Endothelial cell of umbilical vein (primary cell): Measurements from ENCODE around the gene TMEM50B. TPM values are rescaled to one million over a fixed set of nuclear protein-coding genes. Genes with fewer than 3 reads are reported as not detected.

Experiments
- BruUV-seq: library from RNA; stranded (reverse); fragments of 400-500 nt; replicated peaks from 2 replicates; lab custom pipeline; 2021; lab: Mats Ljungman, UMichigan
- CTCF ChIA-PET: fragments of 300-600, 350-600 bp; sonication (Branson Sonifier 250); formaldehyde crosslinking; loops from one replicate; lab custom pipeline; 2021; ENCODE audit warnings: antibody characterized with exemption, inconsistent platforms; lab: Charles Lee
- POLR2A ChIA-PET: fragments of 300-600, 350-600 bp; sonication (Branson Sonifier 250); formaldehyde crosslinking; loops from one replicate; lab custom pipeline; 2021; ENCODE audit warnings: antibody characterized with exemption, inconsistent platforms; lab: Charles Lee
- DNase-seq: peaks from one replicate; pipeline ENCODE4 v3.0.0-alpha.2; 2011; ENCODE audit warnings: low read depth, low spot score
- FAIRE-seq: peaks from 2 replicates; lab custom pipeline; 2011; peaks lifted over from hg19 to GRCh38; lab: Jason Lieb, UNC
- H2AFZ ChIP-seq: 2 replicates; pipeline ENCODE4 v1.6.0; 2012; ENCODE audit warnings: low read depth, low read length, control low read depth, inconsistent platforms
- H3K27ac ChIP-seq: 2 replicates; pipeline ENCODE4 v1.5.1; 2011; ENCODE audit warnings: low read depth, mild to moderate bottlenecking, control low read depth, low read length, moderate library complexity; ENCODE audit not compliant: insufficient read depth
- H3K27me3 ChIP-seq, 2 experiments: 2 replicates each; pipeline versions ENCODE4 v1.6.0 to v1.6.1; 2011; ENCODE audit warnings: low read length in 2 of 2, mixed read lengths in 1 of 2; ENCODE audit not compliant: control insufficient read depth in 2 of 2, insufficient read depth in 2 of 2
- H3K36me3 ChIP-seq, 2 experiments: 2 replicates in 1 of 2; 3 replicates in 1 of 2; pipeline ENCODE4 v1.5.1; 2011; ENCODE audit warnings: low read length in 2 of 2, mild to moderate bottlenecking in 1 of 2, moderate library complexity in 1 of 2; ENCODE audit not compliant: control insufficient read depth in 2 of 2, insufficient read depth in 2 of 2; ENCODE audit errors: extremely low read depth in 1 of 2
- H3K4me1 ChIP-seq: 3 replicates; pipeline ENCODE4 v1.5.1; 2011; ENCODE audit warnings: mild to moderate bottlenecking, low read length; ENCODE audit not compliant: control insufficient read depth, insufficient read depth; ENCODE audit errors: extremely low read depth
- H3K4me2 ChIP-seq: 2 replicates; pipeline ENCODE4 v1.6.1; 2011; ENCODE audit warnings: low read length, control low read depth, mixed read lengths; ENCODE audit not compliant: insufficient read depth
- H3K4me3 ChIP-seq, 3 experiments: fragments of 200-600 bp in 1 of 3; sonication (generic), shearing (Covaris generic) in 1 of 3; replicated peaks in 1 of 3; 2 replicates each; pipeline ENCODE4 v1.5.1; 2011 to 2016; ENCODE audit warnings: control low read depth in 3 of 3, low read length in 3 of 3, mild to moderate bottlenecking in 2 of 3, inconsistent platforms in 1 of 3, low read depth in 1 of 3, moderate library complexity in 1 of 3; ENCODE audit not compliant: insufficient read depth in 1 of 3
- H3K79me2 ChIP-seq: 2 replicates; pipeline ENCODE4 v1.6.0; 2012; ENCODE audit warnings: low read length, inconsistent platforms; ENCODE audit not compliant: control insufficient read depth, insufficient read depth
- H3K9ac ChIP-seq: replicated peaks from 2 replicates; pipeline ENCODE3; 2011; ENCODE audit warnings: low read length, control low read depth; ENCODE audit not compliant: insufficient read depth; ENCODE audit errors: extremely low read depth
- H3K9me1 ChIP-seq: replicated peaks from 3 replicates; pipeline ENCODE4 v1.6.0; 2011; ENCODE audit warnings: mild to moderate bottlenecking, low read length; ENCODE audit not compliant: control insufficient read depth, insufficient read depth; ENCODE audit errors: extremely low read depth
- H3K9me3 ChIP-seq: replicated peaks from 2 replicates; pipeline ENCODE4 v1.5.1; 2012; ENCODE audit warnings: low read length, inconsistent platforms; ENCODE audit not compliant: control insufficient read depth, insufficient read depth
- H4K20me1 ChIP-seq: replicated peaks from 2 replicates; pipeline ENCODE3; 2011; ENCODE audit warnings: mild to moderate bottlenecking, low read length; ENCODE audit not compliant: control insufficient read depth, insufficient read depth; ENCODE audit errors: extremely low read depth
- CTCF ChIP-seq, 2 donors: IDR thresholded peaks; 1 replicate in 1 of 2; 2 replicates in 1 of 2; pipeline ENCODE4 v1.5.1; 2011; ENCODE audit warnings: low read length in 2 of 2, mild to moderate bottlenecking in 2 of 2, moderate library complexity in 2 of 2, control low read depth in 1 of 2, inconsistent platforms in 1 of 2, low read depth in 1 of 2; ENCODE audit not compliant: insufficient read depth in 1 of 2; ENCODE audit errors: extremely low read depth in 1 of 2
- EZH2 ChIP-seq: IDR thresholded peaks from 2 replicates; pipeline ENCODE4 v1.6.1; 2012; ENCODE audit warnings: borderline replicate concordance, low read depth, mild to moderate bottlenecking, moderate library complexity, low read length, inconsistent platforms; ENCODE audit not compliant: severe bottlenecking
- FOS ChIP-seq: IDR thresholded peaks from 2 replicates; pipeline ENCODE4 v1.6.1; 2011; ENCODE audit warnings: mild to moderate bottlenecking, low read length, moderate library complexity, borderline replicate concordance; ENCODE audit not compliant: insufficient read depth
- GATA2 ChIP-seq: IDR thresholded peaks from 2 replicates; pipeline ENCODE4 v1.7.0; 2011; ENCODE audit warnings: low read depth, mild to moderate bottlenecking, moderate library complexity, mixed read lengths, low read length; ENCODE audit not compliant: insufficient read length, insufficient read depth
- JUN ChIP-seq: IDR thresholded peaks from 2 replicates; pipeline ENCODE4 v1.6.1; 2011; ENCODE audit warnings: borderline replicate concordance, low read depth; ENCODE audit not compliant: insufficient read length, insufficient read depth
- MYC ChIP-seq: IDR thresholded peaks from one replicate; pipeline ENCODE4 v1.6.1; 2011; ENCODE audit warnings: mild to moderate bottlenecking, low read depth, low read length
- POLR2A ChIP-seq: IDR thresholded peaks from 2 replicates; pipeline ENCODE4 v1.6.1; 2012; ENCODE audit warnings: low read depth, mild to moderate bottlenecking, control low read depth, low read length
- POLR2AphosphoS5 ChIP-seq: IDR thresholded peaks from 2 replicates; pipeline ENCODE4 v1.6.1; 2012; ENCODE audit warnings: low read depth, mild to moderate bottlenecking, control low read depth, low read length, moderate library complexity; ENCODE audit not compliant: insufficient read depth
- dilution Hi-C: fragments of 300-500 bp; cut with MboI; formaldehyde crosslinking; loops from one replicate; pipeline ENCODE4 v1.15.0; 2019; ENCODE audit warnings: low sequenced_read_pairs; ENCODE audit not compliant: extremely low pct_ligation_motif_present
- intact Hi-C: fragments of 100-400 bp; cut with micrococcal nuclease; formaldehyde crosslinking; loops from one replicate; pipeline ENCODE4 v1.10.0; 2022
- polyA plus RNA-seq, 4 experiments: library from polyadenylated mRNA; depleted of rRNA in 3 of 4; stranded (reverse) in 3 of 4; unstranded in 1 of 4; fragments of >200 nt; gene quantifications; 2 replicates each; pipeline versions ENCODE4 v1.2.1 to v1.2.3, GENCODE V29; 2011 to 2012; ENCODE audit warnings: missing spikeins in 1 of 4
- total RNA-seq: library from RNA; stranded (reverse); gene quantifications from 2 replicates; pipeline ENCODE4 v1.2.3, GENCODE V29; 2021
- TF ChIP-seq, protein P1 (sequence below): IDR thresholded peaks from 2 replicates; pipeline ENCODE4 v1.6.1; 2011; ENCODE audit not compliant: insufficient read depth, insufficient read length

TMEM50B gene
- total and polyA plus RNA-seq, 2 donors (not counting 3 experiments of a cell fraction or from before 2014, with no cell fraction given) = 25.1 to 29.3 TPM

- H3K9ac ChIP-seq = no peak overlapping the region
- H3K27ac ChIP-seq = no peak overlapping the region
- no peaks in the 10 kb centered on the region for H4K20me1 ChIP-seq
- no peak overlapping the region for H2AFZ ChIP-seq
- no peaks in the 10 kb centered on the region for H3K9me1 ChIP-seq
- CTCF ChIA-PET = interaction anchor here (1.0 to 1.1 kb wide), 2 partner anchors 14 to 69 kb away, joined by 3 read pairs; no protein-coding TSS in a partner anchor
- H3K4me2 ChIP-seq = no peak overlapping the region
- POLR2A ChIA-PET = no interaction called here
- DNase-seq (no peak), FAIRE-seq (no peak)
- TF ChIP-seq EZH2 (no peak), MYC (no peak), GATA2 (no peak), JUN (no peak), POLR2AphosphoS5 (no peak), POLR2A (no peak), CTCF (IDR thresholded peaks at IDR 0.05; ENCODE audit: extremely low read depth in 1 of 2, insufficient read depth in 1 of 2, low read depth in 1 of 2, low read length in 2 of 2) (no peak), FOS (no peak)
- TF ChIP-seq, protein P1, sequence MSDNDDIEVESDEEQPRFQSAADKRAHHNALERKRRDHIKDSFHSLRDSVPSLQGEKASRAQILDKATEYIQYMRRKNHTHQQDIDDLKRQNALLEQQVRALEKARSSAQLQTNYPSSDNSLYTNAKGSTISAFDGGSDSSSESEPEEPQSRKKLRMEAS = no peak
- intact Hi-C loops = no loop called here
- dilution Hi-C loops = no loop called here
- H3K9me3 ChIP-seq = no peaks in the 10 kb centered on the region
- H3K4me3 ChIP-seq = no peak overlapping the region
- H3K27me3 ChIP-seq = no peaks in the 10 kb centered on the region
- peaks cover 24% of the 10 kb centered on the region for H3K4me1 ChIP-seq
- no peaks in the 10 kb centered on the region for H3K79me2 ChIP-seq
- H3K36me3 ChIP-seq = peaks cover 8 to 36% of the 10 kb centered on the region in 2 experiments
- BruUV-seq = no TSS peak
Observed at GRCh38 chr21:33430858-33431257, 48.9 kb downstream of the TMEM50B start.
